ENCODE measurements around the gene STXBP2.

STXBP2 gene
- total RNA-seq, result 6.3 to 24.9 (median 11.3) reads per million in 9 experiments

DNA sequence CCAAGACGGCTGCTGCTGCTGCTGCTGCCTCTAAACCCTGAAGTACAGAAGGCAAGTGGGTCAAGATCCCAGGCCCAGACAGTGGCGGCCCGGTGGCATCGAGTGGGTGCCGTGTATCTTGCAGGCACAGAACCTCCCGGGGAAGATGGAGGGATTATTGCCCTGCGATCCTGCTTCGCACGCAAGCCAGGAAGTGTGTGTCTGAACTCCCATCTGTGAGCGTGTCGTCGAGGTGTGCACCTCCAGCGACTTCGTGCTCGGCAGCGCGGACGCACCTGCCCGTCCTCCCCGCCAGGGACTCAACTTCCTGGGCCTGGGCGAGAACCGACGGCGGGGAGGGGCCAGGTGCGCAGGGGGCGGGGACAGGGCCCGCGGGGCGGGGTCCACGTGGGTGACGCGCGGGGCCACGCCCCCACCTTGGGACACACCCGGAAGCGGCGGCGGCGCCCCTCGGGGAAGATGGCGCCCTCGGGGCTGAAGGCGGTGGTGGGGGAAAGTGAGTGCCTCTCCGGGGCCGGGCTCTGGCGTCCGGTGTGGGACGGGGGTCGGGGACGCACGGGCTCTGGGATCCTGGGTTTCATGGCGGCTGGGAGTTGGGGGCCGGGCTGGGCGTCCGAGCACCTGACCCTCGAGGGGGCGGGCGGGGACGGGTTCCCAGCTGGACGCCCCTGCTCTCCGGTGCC, at the start of gene STXBP2:
TSS of gene STXBP2 (plus strand) at position 420 of the 683 bp plus-strand sequence. CDS start at position 460, 40 bp downstream.
- H3K9me3 Mint-ChIP-seq, result no peaks in the 10 kb centered on the region
- ATAC-seq (replicated peaks), result peak; percentile 96
- peaks cover 36% of the 10 kb centered on the region for H3K36me3 Mint-ChIP-seq (ENCODE audit: insufficient read depth)
- H3K27ac Mint-ChIP-seq, result peak within 1 kb of the TSS; percentile 94
- no peaks in the 10 kb centered on the region for H3K27me3 Mint-ChIP-seq
- H3K4me1 Mint-ChIP-seq (ENCODE audit: low read depth in 2 of 2), result peaks cover 23 to 30% of the 10 kb centered on the region in 2 donors
- DNase-seq, result peak; percentile 86 to 92 (median 91)
- H3K4me3 Mint-ChIP-seq, result peak within 1 kb of the TSS; percentile 83 to 86

DNA sequence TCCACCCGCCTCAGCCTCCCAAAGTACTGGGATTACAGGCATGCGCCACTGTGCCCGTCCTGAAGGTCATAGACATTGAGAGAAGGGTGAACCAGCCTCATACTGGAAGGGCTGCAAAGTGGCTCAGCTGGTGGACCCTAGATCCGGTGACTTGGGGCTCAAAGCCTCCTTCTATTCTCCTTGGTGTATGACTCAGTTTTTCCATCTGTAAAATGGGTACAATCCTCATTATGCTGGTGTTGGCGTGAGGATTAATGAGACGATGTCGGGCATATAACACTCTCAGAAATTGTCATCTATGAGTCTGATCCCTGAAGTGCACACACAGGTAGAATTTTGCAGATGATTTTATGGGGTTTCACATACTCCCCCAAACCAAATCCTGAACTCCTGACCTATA, 47.1 kb upstream of the STXBP2 start:
- Mint-ChIP-seq H3K36me3 (ENCODE audit: insufficient read depth) (no peaks in the 10 kb centered on the region), H3K27me3 (peaks cover 29 to 43% of the 10 kb centered on the region in 2 donors), H3K4me1 (ENCODE audit: low read depth in 2 of 2) (no peaks in the 10 kb centered on the region), H3K27ac (no peak overlapping the region), H3K9me3 (no peaks in the 10 kb centered on the region), H3K4me3 (no peak overlapping the region)
- no peak for DNase-seq
- no peak for ATAC-seq (replicated peaks)

- H3K27ac Mint-ChIP-seq, result no peak overlapping the region
- no peak for ATAC-seq (replicated peaks)
- H3K4me3 Mint-ChIP-seq, result no peak overlapping the region
- H3K36me3 Mint-ChIP-seq (ENCODE audit: insufficient read depth), result no peaks in the 10 kb centered on the region
- no peaks in the 10 kb centered on the region for H3K9me3 Mint-ChIP-seq
- H3K4me1 Mint-ChIP-seq (ENCODE audit: low read depth in 2 of 2), result peaks cover 0 to 2% of the 10 kb centered on the region in 2 donors
- no peak for DNase-seq
- peaks cover 33 to 47% of the 10 kb centered on the region in 2 donors for H3K27me3 Mint-ChIP-seq
Observed at GRCh38 chr19:7590256-7590655, 46.7 kb upstream of the STXBP2 start.

- ATAC-seq (replicated peaks), result peak; percentile 76
Observed at GRCh38 chr19:7595466-7596133, 41.3 kb upstream of the STXBP2 start, which contains the start of gene CAMSAP3. TSS of gene CAMSAP3 (plus strand) at chr19:7595863. CDS start at chr19:7596003, 140 bp downstream.

GRCh38 chr19:7596211-7596937, 40.5 kb upstream of the STXBP2 start:
- Mint-ChIP-seq H3K4me3 (peak overlapping the region; percentile 73 to 78), H3K27ac (no peak overlapping the region), H3K27me3 (peaks cover 54 to 63% of the 10 kb centered on the region in 2 donors), H3K9me3 (no peaks in the 10 kb centered on the region), H3K36me3 (ENCODE audit: insufficient read depth) (peaks cover 3% of the 10 kb centered on the region), H3K4me1 (ENCODE audit: low read depth in 2 of 2) (peaks cover 4 to 5% of the 10 kb centered on the region in 2 donors)
- no peak for DNase-seq
- peak; percentile 29 for ATAC-seq (replicated peaks)

More at GRCh38 chr19:7595466-7596133, 41.3 kb upstream of the STXBP2 start, which contains the start of gene CAMSAP3:
- H3K36me3 Mint-ChIP-seq (ENCODE audit: insufficient read depth), result peaks cover 3% of the 10 kb centered on the region
- H3K27me3 Mint-ChIP-seq, result peaks cover 59 to 70% of the 10 kb centered on the region in 2 donors
- peak in 1 of 3 experiments; percentile 23 for DNase-seq
- peak within 1 kb of the TSS; percentile 73 to 78 for H3K4me3 Mint-ChIP-seq
- H3K9me3 Mint-ChIP-seq, result no peaks in the 10 kb centered on the region
- peaks cover 4 to 5% of the 10 kb centered on the region in 2 donors for H3K4me1 Mint-ChIP-seq (ENCODE audit: low read depth in 2 of 2)
- no peak within 1 kb of the TSS for H3K27ac Mint-ChIP-seq

DNA sequence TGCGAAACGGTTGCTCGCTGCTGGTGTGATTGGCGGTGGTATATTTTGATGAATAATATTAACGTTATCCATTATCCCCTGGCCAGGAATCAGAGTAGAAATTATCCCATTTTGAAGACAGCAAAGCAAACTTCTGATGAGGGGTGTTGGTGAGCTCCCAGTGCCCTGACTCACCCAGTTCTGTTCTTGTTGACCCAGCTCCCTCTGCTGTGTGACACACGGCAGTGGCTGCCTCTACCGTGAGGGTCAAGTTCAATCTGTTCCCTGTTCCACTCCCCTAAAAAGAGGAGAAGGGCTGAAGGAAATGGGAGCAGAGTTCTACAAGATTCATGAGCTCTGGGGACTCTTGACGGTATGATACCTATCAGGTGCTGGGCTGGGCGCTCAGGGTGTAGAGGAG, 39.2 kb upstream of the STXBP2 start:
- no peaks in the 10 kb centered on the region for H3K9me3 Mint-ChIP-seq
- ATAC-seq (replicated peaks) (no peak), DNase-seq (no peak)
- peaks cover 3% of the 10 kb centered on the region for H3K36me3 Mint-ChIP-seq (ENCODE audit: insufficient read depth)
- H3K4me1 Mint-ChIP-seq (ENCODE audit: low read depth in 2 of 2), result peaks cover 4 to 5% of the 10 kb centered on the region in 2 donors
- H3K27me3 Mint-ChIP-seq, result peaks cover 59 to 69% of the 10 kb centered on the region in 2 donors
- H3K27ac Mint-ChIP-seq, result no peak overlapping the region
- H3K4me3 Mint-ChIP-seq, result no peak overlapping the region

DNA sequence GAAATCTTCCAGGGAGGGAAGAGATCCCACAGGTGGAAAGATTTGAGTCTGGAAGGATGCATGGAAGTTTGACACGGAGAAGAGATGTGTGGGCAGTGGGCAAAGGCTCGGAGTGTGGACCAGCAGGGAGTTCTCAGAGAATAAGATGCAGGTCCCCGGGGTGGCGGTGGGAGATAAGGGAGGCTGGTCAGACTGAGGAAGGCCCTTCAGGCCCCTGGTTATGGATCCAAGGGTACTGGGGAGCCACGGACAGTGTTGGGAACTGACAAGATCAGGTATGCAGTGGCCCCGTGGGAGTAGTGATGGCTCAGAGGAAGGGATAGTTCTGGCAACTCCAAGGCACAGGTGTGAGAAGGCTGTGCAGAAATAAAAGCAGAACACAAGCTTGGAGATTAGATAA, 38.7 kb upstream of the STXBP2 start:
- Mint-ChIP-seq H3K27me3 (peaks cover 56 to 67% of the 10 kb centered on the region in 2 donors), H3K4me3 (no peak overlapping the region), H3K9me3 (no peaks in the 10 kb centered on the region), H3K4me1 (ENCODE audit: low read depth in 2 of 2) (peaks cover 4 to 5% of the 10 kb centered on the region in 2 donors), H3K27ac (no peak overlapping the region), H3K36me3 (ENCODE audit: insufficient read depth) (peaks cover 3% of the 10 kb centered on the region)
- DNase-seq, result no peak
- ATAC-seq (replicated peaks), result no peak

- DNase-seq (no peak), ATAC-seq (replicated peaks) (no peak)
- Mint-ChIP-seq H3K9me3 (peaks cover 0 to under 1% of the 10 kb centered on the region in 2 donors), H3K27me3 (peaks cover 54 to 64% of the 10 kb centered on the region in 2 donors), H3K36me3 (ENCODE audit: insufficient read depth) (peaks cover 3% of the 10 kb centered on the region), H3K27ac (no peak overlapping the region), H3K4me3 (no peak overlapping the region), H3K4me1 (ENCODE audit: low read depth in 2 of 2) (peaks cover 0 to 7% of the 10 kb centered on the region in 2 donors)
Observed at GRCh38 chr19:7600721-7601120, 36.2 kb upstream of the STXBP2 start.

GRCh38 chr19:7602240-7602934, 34.5 kb upstream of the STXBP2 start:
- no peak overlapping the region for H3K27ac Mint-ChIP-seq
- H3K4me3 Mint-ChIP-seq, result no peak overlapping the region
- ATAC-seq (replicated peaks) (no peak), DNase-seq (no peak)
- peaks cover 0 to 1% of the 10 kb centered on the region in 2 donors for H3K9me3 Mint-ChIP-seq
- peaks cover 49 to 65% of the 10 kb centered on the region in 2 donors for H3K27me3 Mint-ChIP-seq
- peaks cover 3% of the 10 kb centered on the region for H3K36me3 Mint-ChIP-seq (ENCODE audit: insufficient read depth)
- peaks cover 0 to 3% of the 10 kb centered on the region in 2 donors for H3K4me1 Mint-ChIP-seq (ENCODE audit: low read depth in 2 of 2)

- peaks cover 0 to 3% of the 10 kb centered on the region in 2 donors for H3K4me1 Mint-ChIP-seq (ENCODE audit: low read depth in 2 of 2)
- H3K36me3 Mint-ChIP-seq (ENCODE audit: insufficient read depth), result peaks cover 1% of the 10 kb centered on the region
- DNase-seq, result no peak
- H3K9me3 Mint-ChIP-seq, result peaks cover 0 to 1% of the 10 kb centered on the region in 2 donors
- H3K27me3 Mint-ChIP-seq, result peaks cover 42 to 59% of the 10 kb centered on the region in 2 donors
- no peak overlapping the region for H3K4me3 Mint-ChIP-seq
- no peak overlapping the region for H3K27ac Mint-ChIP-seq
- ATAC-seq (replicated peaks), result no peak
Observed at GRCh38 chr19:7602935-7603497, 33.9 kb upstream of the STXBP2 start.

DNA sequence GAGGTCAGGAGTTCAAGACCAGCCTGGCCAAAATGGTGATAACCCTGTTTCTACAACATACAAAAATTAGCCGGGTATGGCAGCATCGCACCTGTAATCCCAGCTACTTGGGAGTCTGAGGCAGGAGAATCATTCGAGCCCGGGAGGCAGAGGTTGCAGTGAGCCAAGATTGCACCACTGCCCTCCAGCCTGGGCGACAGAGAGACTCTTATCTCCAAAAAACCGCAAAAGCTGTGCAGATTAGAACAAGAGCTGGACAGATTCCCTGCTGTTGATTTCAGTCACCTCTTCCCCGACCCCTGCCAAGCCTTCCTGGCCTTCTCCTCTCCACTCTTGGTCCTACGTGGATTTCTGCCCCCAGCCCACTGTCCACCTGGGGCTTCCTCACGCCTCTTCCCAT, 33.0 kb upstream of the STXBP2 start:
- H3K9me3 Mint-ChIP-seq, result peaks cover 0 to 1% of the 10 kb centered on the region in 2 donors
- H3K27me3 Mint-ChIP-seq, result peaks cover 33 to 50% of the 10 kb centered on the region in 2 donors
- no peak overlapping the region for H3K27ac Mint-ChIP-seq
- no peak overlapping the region for H3K4me3 Mint-ChIP-seq
- DNase-seq (no peak), ATAC-seq (replicated peaks) (no peak)
- H3K36me3 Mint-ChIP-seq (ENCODE audit: insufficient read depth), result no peaks in the 10 kb centered on the region
- H3K4me1 Mint-ChIP-seq (ENCODE audit: low read depth in 2 of 2), result peaks cover 0 to 3% of the 10 kb centered on the region in 2 donors

- ATAC-seq (replicated peaks) (peak; percentile 48), DNase-seq (peak in 1 of 3 experiments; percentile 21)
- Mint-ChIP-seq H3K4me1 (ENCODE audit: low read depth in 2 of 2) (peaks cover 0 to 3% of the 10 kb centered on the region in 2 donors), H3K36me3 (ENCODE audit: insufficient read depth) (no peaks in the 10 kb centered on the region), H3K4me3 (no peak overlapping the region), H3K27ac (no peak overlapping the region), H3K27me3 (peaks cover 32 to 47% of the 10 kb centered on the region in 2 donors), H3K9me3 (peaks cover 0 to 1% of the 10 kb centered on the region in 2 donors)
Observed at GRCh38 chr19:7605490-7606222, 31.3 kb upstream of the STXBP2 start.

Measured in effector memory CD8-positive, alpha-beta T cell (primary cell).